GM12865 (cell line): Measurements from ENCODE around the gene LPAR3.
A peak's percentile ranks its signal among the peaks of the same experiment; 100 is the strongest.

Source experiments
- DNase-seq: peaks from one replicate; pipeline ENCODE4 v3.0.0; 2010; ENCODE audit warnings: low read depth
- H3K4me3 ChIP-seq: 2 replicates; pipeline ENCODE4 v1.5.1; 2011; ENCODE audit warnings: mild to moderate bottlenecking, low read depth, low read length, control low read depth
- TF ChIP-seq, protein P1 (sequence below): IDR thresholded peaks from 2 replicates; pipeline ENCODE4 v1.5.1; 2011; ENCODE audit warnings: low read length, control low read depth, low read depth, inconsistent platforms; ENCODE audit not compliant: insufficient read depth; ENCODE audit errors: missing control alignments

The LPAR3 gene

DNA sequence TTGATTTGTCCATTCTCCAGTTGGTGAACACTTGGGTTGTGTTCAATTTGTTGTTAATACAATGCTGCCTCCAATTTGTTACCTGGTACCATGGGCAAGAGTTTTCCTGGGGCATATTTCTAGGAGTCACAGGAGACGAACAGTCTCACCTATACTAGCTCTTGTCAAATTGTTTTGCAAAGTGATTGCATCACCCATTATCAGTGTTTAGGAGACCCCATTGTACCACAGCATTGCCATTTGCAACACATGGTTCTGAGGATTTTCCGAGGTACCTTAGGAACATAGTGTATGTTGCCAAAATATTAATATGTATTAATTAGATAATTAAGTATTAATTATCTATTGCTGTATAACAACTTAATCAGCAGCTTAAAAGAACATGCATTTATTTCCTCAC is 97.8 kb downstream of the LPAR3 start:
- no peak for DNase-seq
- no peak overlapping the region for H3K4me3 ChIP-seq
- TF ChIP-seq, protein P1, sequence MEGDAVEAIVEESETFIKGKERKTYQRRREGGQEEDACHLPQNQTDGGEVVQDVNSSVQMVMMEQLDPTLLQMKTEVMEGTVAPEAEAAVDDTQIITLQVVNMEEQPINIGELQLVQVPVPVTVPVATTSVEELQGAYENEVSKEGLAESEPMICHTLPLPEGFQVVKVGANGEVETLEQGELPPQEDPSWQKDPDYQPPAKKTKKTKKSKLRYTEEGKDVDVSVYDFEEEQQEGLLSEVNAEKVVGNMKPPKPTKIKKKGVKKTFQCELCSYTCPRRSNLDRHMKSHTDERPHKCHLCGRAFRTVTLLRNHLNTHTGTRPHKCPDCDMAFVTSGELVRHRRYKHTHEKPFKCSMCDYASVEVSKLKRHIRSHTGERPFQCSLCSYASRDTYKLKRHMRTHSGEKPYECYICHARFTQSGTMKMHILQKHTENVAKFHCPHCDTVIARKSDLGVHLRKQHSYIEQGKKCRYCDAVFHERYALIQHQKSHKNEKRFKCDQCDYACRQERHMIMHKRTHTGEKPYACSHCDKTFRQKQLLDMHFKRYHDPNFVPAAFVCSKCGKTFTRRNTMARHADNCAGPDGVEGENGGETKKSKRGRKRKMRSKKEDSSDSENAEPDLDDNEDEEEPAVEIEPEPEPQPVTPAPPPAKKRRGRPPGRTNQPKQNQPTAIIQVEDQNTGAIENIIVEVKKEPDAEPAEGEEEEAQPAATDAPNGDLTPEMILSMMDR, result no peak

DNA sequence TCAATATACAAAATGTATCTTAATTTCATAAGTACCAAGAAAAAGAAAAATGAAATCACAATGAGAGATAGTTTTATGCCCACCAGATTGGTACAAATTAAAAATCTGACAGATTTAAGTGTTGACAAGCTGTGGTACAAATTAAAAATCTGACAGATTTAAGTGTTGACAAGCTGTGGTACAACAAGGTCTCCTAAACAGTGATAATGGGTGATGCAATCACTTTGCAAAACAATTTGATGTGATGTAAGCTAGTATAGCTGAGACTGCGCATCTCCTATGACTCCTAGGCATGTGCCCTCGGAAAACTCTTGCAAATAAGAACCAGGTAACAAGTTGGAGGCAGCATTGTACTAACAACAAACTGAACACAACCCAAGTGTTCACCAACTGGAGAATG is 100.6 kb downstream of the LPAR3 start:
- TF ChIP-seq, protein P1, result no peak
- no peak for DNase-seq
- H3K4me3 ChIP-seq, result no peak overlapping the region

DNA sequence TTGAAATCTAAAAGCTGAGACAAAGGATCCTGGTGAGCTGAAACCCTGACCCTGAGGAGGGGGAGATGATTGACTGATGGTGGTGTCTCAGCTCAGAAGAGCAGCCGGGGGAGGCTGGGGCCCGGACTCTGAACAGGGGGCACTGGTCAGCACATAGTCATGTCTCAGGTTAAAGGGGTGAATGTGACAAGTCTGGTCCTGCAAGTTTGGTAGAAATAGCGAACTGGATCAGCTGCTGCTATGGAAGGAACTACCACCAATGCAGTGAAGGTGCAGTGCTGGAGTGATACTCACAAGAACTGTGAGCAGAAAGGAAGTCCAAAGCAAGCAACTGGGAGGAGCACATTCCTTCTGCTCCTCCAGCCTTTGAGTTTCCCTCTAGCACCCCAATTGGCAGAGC is 104.0 kb downstream of the LPAR3 start:
- TF ChIP-seq, protein P1, result no peak
- H3K4me3 ChIP-seq, result no peak overlapping the region
- no peak for DNase-seq

DNA sequence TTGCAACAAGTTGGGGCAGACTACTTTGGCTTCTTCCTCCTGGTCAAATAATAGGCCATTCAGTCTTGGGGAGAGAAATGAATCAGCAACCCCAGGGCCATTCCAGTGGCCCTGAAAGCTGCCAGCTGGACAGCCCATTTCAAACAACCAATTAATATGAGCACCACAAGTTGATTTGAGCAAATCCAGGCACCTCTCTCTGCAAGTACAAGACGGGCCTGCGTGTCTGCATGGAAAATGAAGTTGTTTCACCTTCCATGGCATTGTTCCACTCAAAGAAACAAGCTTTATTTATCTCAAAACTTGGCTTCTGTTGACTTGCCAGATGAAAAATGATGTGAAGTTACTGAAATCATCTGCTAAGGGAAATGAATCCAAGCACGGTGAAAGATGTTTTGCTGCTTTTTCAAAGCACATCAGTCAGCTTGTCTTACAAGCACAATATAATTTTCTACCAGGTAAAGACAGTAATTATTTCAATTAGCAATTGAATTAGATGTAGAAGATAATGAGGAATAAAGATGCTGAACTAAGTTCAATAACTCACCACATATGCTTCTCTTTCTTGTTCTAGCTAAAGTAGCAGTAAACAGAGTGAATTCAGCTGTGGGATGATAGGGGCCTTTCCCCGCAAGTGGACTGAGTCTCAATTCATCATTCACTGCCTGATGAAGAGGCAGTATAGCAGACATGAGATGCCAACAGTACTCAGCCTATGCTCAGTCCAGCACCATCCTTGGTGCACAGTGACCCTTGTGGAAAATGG is 107.6 kb downstream of the LPAR3 start:
- H3K4me3 ChIP-seq, result no peak overlapping the region
- TF ChIP-seq, protein P1, result no peak
- no peak for DNase-seq

DNA sequence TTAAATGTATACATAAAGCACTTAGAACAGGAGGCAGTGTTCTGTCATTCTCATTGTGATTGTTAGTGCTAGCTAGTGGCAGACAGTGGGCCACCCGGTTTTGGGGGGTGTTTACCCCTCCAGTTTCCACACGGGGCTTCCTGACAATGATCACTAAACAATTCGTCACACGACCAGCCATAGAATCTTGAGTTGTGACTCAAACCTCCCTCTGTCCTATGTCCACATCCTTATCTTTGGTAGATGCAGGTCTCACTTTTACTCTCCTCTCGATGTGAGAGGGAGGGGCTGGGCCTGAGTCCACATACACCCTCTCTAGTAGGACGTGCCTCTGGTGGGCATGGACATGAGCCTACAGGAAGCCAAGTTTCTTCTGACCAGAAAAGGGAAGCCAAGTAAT is 110.1 kb downstream of the LPAR3 start:
- no peak for DNase-seq
- H3K4me3 ChIP-seq, result no peak overlapping the region
- TF ChIP-seq, protein P1, result no peak

DNA sequence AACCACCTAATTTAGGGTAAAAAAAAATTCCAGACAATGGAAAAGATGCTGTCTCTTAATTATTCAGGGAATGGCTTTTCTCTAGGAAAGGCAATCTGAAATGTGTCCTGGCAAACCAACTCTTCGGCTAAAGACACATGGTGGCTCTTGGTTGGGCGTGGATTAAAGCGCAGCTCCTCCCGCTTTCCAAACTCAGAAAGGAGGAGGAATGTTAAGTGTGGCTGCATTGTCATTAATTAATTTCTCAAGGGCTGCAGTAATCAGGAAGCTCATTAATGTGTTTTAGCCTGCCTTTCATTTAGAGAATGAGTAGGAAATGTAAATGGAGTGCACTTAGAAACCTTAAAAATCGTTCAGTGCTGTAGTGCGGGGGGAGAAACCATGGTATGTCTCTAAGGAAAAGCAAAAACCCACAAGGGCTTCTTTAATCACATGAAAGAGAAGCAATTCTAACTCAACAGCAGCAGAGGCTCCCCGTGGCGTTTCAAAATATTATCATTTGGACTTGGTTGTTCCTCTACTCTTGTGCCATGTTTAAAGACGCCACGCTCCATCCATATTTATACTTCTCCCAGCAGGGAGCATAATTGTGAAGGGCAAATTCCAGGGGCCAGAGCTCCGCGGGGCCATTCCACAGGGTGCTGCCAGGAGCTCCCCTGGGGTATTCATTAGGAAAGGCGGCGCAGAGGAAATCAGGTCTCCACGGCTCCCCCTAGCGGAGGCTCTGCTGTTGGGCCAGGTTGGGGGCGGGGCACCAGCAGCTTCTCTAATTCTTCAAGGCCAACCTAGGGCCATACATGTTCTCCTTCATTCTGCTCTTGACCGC is 110.8 kb downstream of the LPAR3 start:
- peak; percentile 78 for DNase-seq
- TF ChIP-seq, protein P1, result peak; percentile 95
- H3K4me3 ChIP-seq, result peak overlapping the region; percentile 14; the same call in 1 of the 2 replicates
